ENCODE results near the gene NEDD4L. TPM values are rescaled to one million over a fixed set of nuclear protein-coding genes. Genes with fewer than 3 reads are reported as not detected.

NEDD4L gene
- total RNA-seq, 3 donors from 2014 or later: 2.6 to 4.7 (median 2.9) TPM

GRCh38 chr18:58180172-58180571 lies 136.1 kb downstream of the NEDD4L start:
- no peak for ATAC-seq
- H3K4me1 Mint-ChIP-seq (ENCODE audit: low read depth): no peaks in the 10 kb centered on the region
- DNase-seq: no peak
- H3K9me3 Mint-ChIP-seq: no peaks in the 10 kb centered on the region
- no peak overlapping the region for H3K4me3 Mint-ChIP-seq
- no peaks in the 10 kb centered on the region for H3K36me3 Mint-ChIP-seq (ENCODE audit: insufficient read depth)
- H3K27me3 Mint-ChIP-seq (ENCODE audit: low read depth): no peaks in the 10 kb centered on the region

- ATAC-seq (peak in 1 of 2 donors; percentile 57), DNase-seq (peak; percentile 59)
- Mint-ChIP-seq H3K36me3 (ENCODE audit: insufficient read depth) (no peaks in the 10 kb centered on the region), H3K4me3 (no peak overlapping the region), H3K4me1 (ENCODE audit: low read depth) (no peaks in the 10 kb centered on the region), H3K27me3 (ENCODE audit: low read depth) (no peaks in the 10 kb centered on the region), H3K9me3 (no peaks in the 10 kb centered on the region)
Observed at GRCh38 chr18:58180738-58181353, 136.8 kb downstream of the NEDD4L start.

GRCh38 chr18:58181988-58182387 lies 138.0 kb downstream of the NEDD4L start:
- Mint-ChIP-seq H3K4me3 (no peak overlapping the region), H3K27me3 (ENCODE audit: low read depth) (no peaks in the 10 kb centered on the region), H3K36me3 (ENCODE audit: insufficient read depth) (no peaks in the 10 kb centered on the region), H3K4me1 (ENCODE audit: low read depth) (no peaks in the 10 kb centered on the region), H3K9me3 (no peaks in the 10 kb centered on the region)
- ATAC-seq: no peak
- DNase-seq: no peak

GRCh38 chr18:58183226-58183625 lies 139.2 kb downstream of the NEDD4L start:
- no peak for DNase-seq
- no peaks in the 10 kb centered on the region for H3K27me3 Mint-ChIP-seq (ENCODE audit: low read depth)
- H3K4me1 Mint-ChIP-seq (ENCODE audit: low read depth): no peaks in the 10 kb centered on the region
- no peak overlapping the region for H3K4me3 Mint-ChIP-seq
- H3K36me3 Mint-ChIP-seq (ENCODE audit: insufficient read depth): no peaks in the 10 kb centered on the region
- no peak for ATAC-seq
- no peaks in the 10 kb centered on the region for H3K9me3 Mint-ChIP-seq

- DNase-seq (no peak), ATAC-seq (no peak)
- H3K36me3 Mint-ChIP-seq (ENCODE audit: insufficient read depth): no peaks in the 10 kb centered on the region
- H3K4me3 Mint-ChIP-seq: no peak overlapping the region
- H3K4me1 Mint-ChIP-seq (ENCODE audit: low read depth): no peaks in the 10 kb centered on the region
- no peaks in the 10 kb centered on the region for H3K27me3 Mint-ChIP-seq (ENCODE audit: low read depth)
- H3K9me3 Mint-ChIP-seq: no peaks in the 10 kb centered on the region
Observed at GRCh38 chr18:58186258-58186948, 142.4 kb downstream of the NEDD4L start.

- no peaks in the 10 kb centered on the region for H3K27me3 Mint-ChIP-seq (ENCODE audit: low read depth)
- ATAC-seq (no peak), DNase-seq (no peak)
- H3K9me3 Mint-ChIP-seq: no peaks in the 10 kb centered on the region
- no peaks in the 10 kb centered on the region for H3K36me3 Mint-ChIP-seq (ENCODE audit: insufficient read depth)
- no peak overlapping the region for H3K4me3 Mint-ChIP-seq
- no peaks in the 10 kb centered on the region for H3K4me1 Mint-ChIP-seq (ENCODE audit: low read depth)
Observed at GRCh38 chr18:58187674-58188073, 143.6 kb downstream of the NEDD4L start.

- ATAC-seq: no peak
- Mint-ChIP-seq H3K4me1 (ENCODE audit: low read depth) (peaks cover 2% of the 10 kb centered on the region), H3K36me3 (ENCODE audit: insufficient read depth) (no peaks in the 10 kb centered on the region), H3K9me3 (no peaks in the 10 kb centered on the region), H3K27me3 (ENCODE audit: low read depth) (peaks cover 1% of the 10 kb centered on the region), H3K4me3 (no peak overlapping the region)
- no peak for DNase-seq
Observed at GRCh38 chr18:58188996-58189395, 145.0 kb downstream of the NEDD4L start.

GRCh38 chr18:58190842-58191530 lies 147.0 kb downstream of the NEDD4L start:
- Mint-ChIP-seq H3K36me3 (ENCODE audit: insufficient read depth) (no peaks in the 10 kb centered on the region), H3K27me3 (ENCODE audit: low read depth) (peaks cover 8% of the 10 kb centered on the region), H3K4me1 (ENCODE audit: low read depth) (peaks cover 16% of the 10 kb centered on the region), H3K4me3 (no peak overlapping the region), H3K9me3 (no peaks in the 10 kb centered on the region)
- no peak for DNase-seq
- ATAC-seq: no peak

GRCh38 chr18:58191626-58192025 lies 147.6 kb downstream of the NEDD4L start:
- ATAC-seq (no peak), DNase-seq (no peak)
- H3K36me3 Mint-ChIP-seq (ENCODE audit: insufficient read depth): no peaks in the 10 kb centered on the region
- no peak overlapping the region for H3K4me3 Mint-ChIP-seq
- peaks cover 8% of the 10 kb centered on the region for H3K27me3 Mint-ChIP-seq (ENCODE audit: low read depth)
- H3K4me1 Mint-ChIP-seq (ENCODE audit: low read depth): peaks cover 20% of the 10 kb centered on the region
- no peaks in the 10 kb centered on the region for H3K9me3 Mint-ChIP-seq

- H3K4me1 Mint-ChIP-seq (ENCODE audit: low read depth): peaks cover 20% of the 10 kb centered on the region
- no peak for DNase-seq
- no peaks in the 10 kb centered on the region for H3K9me3 Mint-ChIP-seq
- H3K36me3 Mint-ChIP-seq (ENCODE audit: insufficient read depth): no peaks in the 10 kb centered on the region
- ATAC-seq: no peak
- H3K4me3 Mint-ChIP-seq: no peak overlapping the region
- H3K27me3 Mint-ChIP-seq (ENCODE audit: low read depth): peaks cover 8% of the 10 kb centered on the region
Observed at GRCh38 chr18:58192519-58192918, 148.5 kb downstream of the NEDD4L start.

- DNase-seq (no peak), ATAC-seq (no peak)
- H3K4me3 Mint-ChIP-seq: no peak overlapping the region
- no peaks in the 10 kb centered on the region for H3K9me3 Mint-ChIP-seq
- peaks cover 8% of the 10 kb centered on the region for H3K27me3 Mint-ChIP-seq (ENCODE audit: low read depth)
- H3K4me1 Mint-ChIP-seq (ENCODE audit: low read depth): peaks cover 20% of the 10 kb centered on the region
- H3K36me3 Mint-ChIP-seq (ENCODE audit: insufficient read depth): no peaks in the 10 kb centered on the region
Observed at GRCh38 chr18:58194028-58194427, 150.0 kb downstream of the NEDD4L start.

GRCh38 chr18:58195278-58195765 lies 151.3 kb downstream of the NEDD4L start:
- peak; percentile 54 to 73 for ATAC-seq
- H3K4me3 Mint-ChIP-seq: peak overlapping the region; percentile 81
- no peaks in the 10 kb centered on the region for H3K9me3 Mint-ChIP-seq
- peaks cover 8% of the 10 kb centered on the region for H3K27me3 Mint-ChIP-seq (ENCODE audit: low read depth)
- DNase-seq: no peak
- no peaks in the 10 kb centered on the region for H3K36me3 Mint-ChIP-seq (ENCODE audit: insufficient read depth)
- peaks cover 20% of the 10 kb centered on the region for H3K4me1 Mint-ChIP-seq (ENCODE audit: low read depth)

- Mint-ChIP-seq H3K9me3 (no peaks in the 10 kb centered on the region), H3K27me3 (ENCODE audit: low read depth) (peaks cover 8% of the 10 kb centered on the region), H3K4me1 (ENCODE audit: low read depth) (peaks cover 20% of the 10 kb centered on the region), H3K4me3 (peak overlapping the region; percentile 81), H3K36me3 (ENCODE audit: insufficient read depth) (no peaks in the 10 kb centered on the region)
- ATAC-seq (no peak), DNase-seq (no peak)
Observed at GRCh38 chr18:58196164-58196563, 152.1 kb downstream of the NEDD4L start.

GRCh38 chr18:58196881-58197872 lies 153.2 kb downstream of the NEDD4L start:
- no peak for DNase-seq
- Mint-ChIP-seq H3K9me3 (no peaks in the 10 kb centered on the region), H3K4me3 (no peak overlapping the region), H3K27me3 (ENCODE audit: low read depth) (peaks cover 8% of the 10 kb centered on the region), H3K4me1 (ENCODE audit: low read depth) (peaks cover 20% of the 10 kb centered on the region), H3K36me3 (ENCODE audit: insufficient read depth) (no peaks in the 10 kb centered on the region)
- ATAC-seq: no peak
